ENCODE results near the gene FAM9A.
"Not testable (repeated sequence)": the region's sequence is repeated elsewhere in the genome, so short reads cannot be mapped to it uniquely, and the experiment has no call there.

GRCh38 chrX:8757609-8758389 lies 43.4 kb downstream of the FAM9A start:
- TF ChIP-seq CTCF, POLR2A, EP300 (IDR thresholded peaks at IDR 0.05): not testable (repeated sequence)
